ENCODE results near the gene SLC6A11.

SLC6A11 gene

DNA sequence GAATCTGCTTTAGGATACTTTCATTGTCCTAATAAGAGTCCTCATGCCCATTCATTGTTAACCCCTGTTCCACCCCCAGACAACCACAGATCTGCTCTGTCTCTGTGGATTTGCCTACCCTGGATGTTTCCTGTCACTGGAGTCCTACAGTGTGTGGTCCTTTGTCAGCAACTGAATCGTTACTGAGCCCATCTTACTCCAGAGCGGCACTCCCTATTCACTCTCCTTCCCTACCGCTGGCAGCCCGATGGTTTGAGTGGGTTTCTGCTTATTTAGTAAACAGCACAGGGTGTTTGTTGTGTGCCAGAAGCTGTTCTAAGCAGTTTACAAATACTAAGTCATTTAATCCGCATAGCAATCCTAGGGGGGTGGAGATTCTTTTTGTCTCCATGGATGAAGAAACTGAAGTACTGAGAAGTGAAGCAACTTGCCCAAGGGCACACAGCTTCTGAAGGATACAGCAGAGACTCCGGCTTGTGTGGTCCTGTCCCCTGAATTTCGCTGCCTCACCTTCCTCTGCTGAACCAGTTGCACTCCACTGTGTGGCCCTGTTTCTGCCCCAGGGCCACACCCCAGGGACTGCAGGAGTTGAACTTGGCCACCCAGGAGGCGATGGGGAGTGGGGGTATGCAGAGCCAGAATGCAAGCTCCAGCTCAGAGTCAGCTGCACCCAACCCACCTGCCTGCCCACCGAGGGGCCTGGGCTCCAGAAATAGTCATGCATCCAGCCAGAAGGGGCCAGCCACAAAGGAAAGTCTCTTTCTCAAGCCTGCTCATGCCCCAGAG is 120.0 kb downstream of the SLC6A11 start:
- H3K27ac ChIP-seq, result no peak overlapping the region
- H3K4me1 ChIP-seq, result peaks cover 0 to 5% (median 2%) of the 10 kb centered on the region in 4 donors
- DNase-seq, result peak in 1 of 2 donors; percentile 51
- H3K27me3 ChIP-seq, result peaks cover 0 to 5% of the 10 kb centered on the region in 2 donors
- intact Hi-C loops (cut with DNase I; ENCODE audit: low total_unique reads), result no loop called here
- H3K36me3 ChIP-seq, result no peaks in the 10 kb centered on the region
- TF ChIP-seq, protein P1, sequence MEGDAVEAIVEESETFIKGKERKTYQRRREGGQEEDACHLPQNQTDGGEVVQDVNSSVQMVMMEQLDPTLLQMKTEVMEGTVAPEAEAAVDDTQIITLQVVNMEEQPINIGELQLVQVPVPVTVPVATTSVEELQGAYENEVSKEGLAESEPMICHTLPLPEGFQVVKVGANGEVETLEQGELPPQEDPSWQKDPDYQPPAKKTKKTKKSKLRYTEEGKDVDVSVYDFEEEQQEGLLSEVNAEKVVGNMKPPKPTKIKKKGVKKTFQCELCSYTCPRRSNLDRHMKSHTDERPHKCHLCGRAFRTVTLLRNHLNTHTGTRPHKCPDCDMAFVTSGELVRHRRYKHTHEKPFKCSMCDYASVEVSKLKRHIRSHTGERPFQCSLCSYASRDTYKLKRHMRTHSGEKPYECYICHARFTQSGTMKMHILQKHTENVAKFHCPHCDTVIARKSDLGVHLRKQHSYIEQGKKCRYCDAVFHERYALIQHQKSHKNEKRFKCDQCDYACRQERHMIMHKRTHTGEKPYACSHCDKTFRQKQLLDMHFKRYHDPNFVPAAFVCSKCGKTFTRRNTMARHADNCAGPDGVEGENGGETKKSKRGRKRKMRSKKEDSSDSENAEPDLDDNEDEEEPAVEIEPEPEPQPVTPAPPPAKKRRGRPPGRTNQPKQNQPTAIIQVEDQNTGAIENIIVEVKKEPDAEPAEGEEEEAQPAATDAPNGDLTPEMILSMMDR (IDR thresholded peaks at IDR 0.05), result no peak
- H3K4me3 ChIP-seq, result no peak overlapping the region
- no peaks in the 10 kb centered on the region for H3K9me3 ChIP-seq

DNA sequence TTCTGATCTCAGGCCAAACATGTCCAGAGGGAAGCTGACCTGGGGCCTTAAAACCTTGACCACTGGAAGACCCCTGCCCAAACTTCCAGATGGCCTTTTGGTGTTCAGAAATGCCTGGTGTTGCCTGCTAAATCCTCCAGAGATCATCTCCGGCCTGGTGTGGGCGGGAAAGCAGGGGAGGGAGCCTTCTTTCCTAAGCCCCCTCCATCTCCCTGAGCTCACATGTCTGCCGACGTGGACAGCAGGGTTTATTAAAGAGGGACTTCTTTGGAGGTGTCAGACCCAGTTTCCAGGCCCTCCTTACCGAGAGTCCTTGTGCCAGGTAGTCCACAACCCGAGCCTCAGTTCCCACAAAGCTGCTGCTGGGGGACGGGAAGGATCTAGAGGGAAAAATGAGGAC is 120.7 kb downstream of the SLC6A11 start:
- Histone ChIP-seq H3K36me3 (no peaks in the 10 kb centered on the region), H3K9me3 (no peaks in the 10 kb centered on the region), H3K4me1 (peaks cover 0 to 5% (median 2%) of the 10 kb centered on the region in 4 donors), H3K4me3 (no peak overlapping the region), H3K27me3 (peaks cover 0 to 5% of the 10 kb centered on the region in 2 donors), H3K27ac (no peak overlapping the region)
- DNase-seq, result peak in 1 of 2 donors; percentile 47
- TF ChIP-seq, protein P1 (IDR thresholded peaks at IDR 0.05), result no peak
- intact Hi-C loops (cut with DNase I; ENCODE audit: low total_unique reads), result no loop called here

DNA sequence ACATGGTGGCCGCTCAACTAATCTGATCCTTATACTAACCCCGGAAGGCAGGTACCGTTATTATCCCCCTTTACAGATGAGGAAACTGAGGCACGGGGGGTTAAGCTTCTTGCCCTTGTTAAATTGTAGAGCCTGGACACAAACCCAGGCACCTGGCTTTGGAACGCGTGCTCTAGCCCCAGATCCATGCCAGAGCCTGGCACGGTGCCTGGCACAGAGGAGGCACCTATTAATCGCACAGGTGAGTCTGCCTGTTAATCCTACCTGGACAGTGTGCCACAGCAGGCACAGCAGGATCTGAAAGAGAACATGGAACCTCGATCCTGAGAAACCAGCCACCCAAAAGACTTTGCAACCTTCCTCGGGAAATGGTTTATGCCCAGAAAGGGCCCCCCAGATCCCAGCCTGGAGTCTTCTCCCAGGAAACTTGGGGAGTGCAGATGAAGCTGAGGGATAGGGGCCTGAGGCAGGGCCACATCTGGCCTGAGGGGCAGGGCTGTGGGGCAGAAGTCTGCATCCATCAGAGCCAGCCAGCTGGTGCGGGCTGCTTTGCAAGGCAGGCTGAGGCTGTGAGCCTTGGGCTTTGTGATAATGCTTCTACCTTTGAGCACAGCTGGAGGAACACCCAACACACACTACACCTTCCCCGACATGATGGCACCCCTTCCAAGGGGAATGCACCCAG is 121.3 kb downstream of the SLC6A11 start:
- Histone ChIP-seq H3K27ac (no peak overlapping the region), H3K27me3 (peaks cover 0 to 5% of the 10 kb centered on the region in 2 donors), H3K4me1 (peaks cover 0 to 5% (median 2%) of the 10 kb centered on the region in 4 donors), H3K9me3 (no peaks in the 10 kb centered on the region), H3K36me3 (no peaks in the 10 kb centered on the region), H3K4me3 (no peak overlapping the region)
- TF ChIP-seq, protein P1 (IDR thresholded peaks at IDR 0.05), result no peak
- intact Hi-C loops (cut with DNase I; ENCODE audit: low total_unique reads), result no loop called here
- DNase-seq, result no peak

DNA sequence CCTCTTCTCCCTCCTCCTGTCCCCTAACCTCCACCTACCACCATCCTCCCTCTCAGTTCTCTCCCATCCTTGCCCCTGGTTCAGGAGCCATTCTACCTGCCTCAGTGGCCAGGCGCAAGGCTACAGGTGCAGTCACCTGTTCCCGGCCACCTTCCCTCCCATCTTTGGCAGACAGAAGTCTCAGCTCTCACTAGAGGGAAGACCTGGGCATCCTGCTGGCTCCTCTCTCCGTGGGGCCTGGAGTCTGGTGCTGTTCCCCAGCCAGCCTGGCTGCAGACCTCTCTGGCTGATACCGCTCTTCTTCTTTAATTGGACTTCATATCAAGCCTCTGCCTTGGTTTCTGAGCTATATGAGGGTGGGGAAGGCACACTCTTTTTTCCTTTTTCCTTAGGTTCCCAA is 123.5 kb downstream of the SLC6A11 start:
- DNase-seq, result no peak
- Histone ChIP-seq H3K36me3 (no peaks in the 10 kb centered on the region), H3K9me3 (no peaks in the 10 kb centered on the region), H3K4me3 (no peak overlapping the region), H3K27ac (no peak overlapping the region), H3K27me3 (peaks cover 0 to 8% of the 10 kb centered on the region in 2 donors), H3K4me1 (no peaks in the 10 kb centered on the region)
- TF ChIP-seq, protein P1 (IDR thresholded peaks at IDR 0.05), result no peak
- intact Hi-C loops (cut with DNase I; ENCODE audit: low total_unique reads), result no loop called here

DNA sequence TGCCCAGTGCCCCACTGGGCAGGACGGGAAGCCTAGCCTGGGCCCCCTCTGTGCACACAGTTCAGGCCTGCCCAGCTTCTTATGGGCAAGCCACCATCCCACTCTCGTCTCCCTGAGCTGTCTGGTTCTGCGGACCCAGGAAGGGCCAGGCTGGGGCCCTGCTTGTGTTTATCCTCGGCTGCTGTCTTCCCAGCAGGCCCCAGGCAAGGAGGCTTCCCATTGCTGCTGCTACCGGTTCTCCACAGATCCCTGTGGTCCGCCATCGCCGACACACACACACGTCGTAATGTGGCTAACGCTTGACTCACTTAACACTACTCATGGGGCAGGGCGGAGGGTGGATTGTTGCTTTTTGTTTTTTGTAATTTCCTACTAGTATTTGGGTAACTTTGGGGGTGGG is 124.1 kb downstream of the SLC6A11 start:
- intact Hi-C loops (cut with DNase I; ENCODE audit: low total_unique reads), result no loop called here
- no peak for DNase-seq
- Histone ChIP-seq H3K27ac (no peak overlapping the region), H3K27me3 (peaks cover 0 to 8% of the 10 kb centered on the region in 2 donors), H3K9me3 (no peaks in the 10 kb centered on the region), H3K4me1 (no peaks in the 10 kb centered on the region), H3K36me3 (no peaks in the 10 kb centered on the region), H3K4me3 (no peak overlapping the region)
- TF ChIP-seq, protein P1 (IDR thresholded peaks at IDR 0.05), result no peak

Measured in tibial artery (tissue), 4 donors.